ENCODE results near the gene SLC6A3.

- TF ChIP-seq LEF1 (IDR thresholded peaks at IDR 0.05; ENCODE audit: borderline replicate concordance) (no peak), ZNF384 (IDR thresholded peaks at IDR 0.05) (no peak), FOXK2 (IDR thresholded peaks at IDR 0.05) (no peak), L3MBTL2 (conservative IDR thresholded peaks at IDR 0.05) (no peak), SP1 (IDR thresholded peaks at IDR 0.05) (no peak), ARNT (IDR thresholded peaks at IDR 0.05) (no peak), FOXA1 (IDR thresholded peaks at IDR 0.05) (no peak), PKNOX1 (IDR thresholded peaks at IDR 0.05) (peak; percentile 69), BHLHE40 (IDR thresholded peaks at IDR 0.05; ENCODE audit: borderline replicate concordance) (no peak)
Measured at GRCh38 chr5:1440098-1440493, 5.1 kb downstream of the SLC6A3 start.

All from HEK293T (cell line).